ENCODE data around the gene TCERG1.

TCERG1 gene

GRCh38 chr5:146510559-146511125 lies 63.5 kb downstream of the TCERG1 start:
- no peak for TF ChIP-seq CTCF (conservative IDR thresholded peaks at IDR 0.05; ENCODE audit: low read depth)
- ChIA-PET CTCF (interaction anchor here (1.0 kb wide), 1 partner anchor 23 kb away, joined by 3 read pairs; no protein-coding TSS in a partner anchor), POLR2A (ENCODE audit: low non-redundant PET) (no interaction called here)
- DNase-seq (ENCODE audit: low spot score), result no peak
- H3K27ac ChIP-seq, result no peak overlapping the region

GRCh38 chr5:146513462-146513861 lies 66.3 kb downstream of the TCERG1 start:
- POLR2A ChIA-PET (ENCODE audit: low non-redundant PET), result no interaction called here

GRCh38 chr5:146514575-146514974 lies 67.4 kb downstream of the TCERG1 start:
- no peak for TF ChIP-seq CTCF (conservative IDR thresholded peaks at IDR 0.05; ENCODE audit: low read depth)
- CTCF ChIA-PET, result no interaction called here
- no peak for DNase-seq (ENCODE audit: low spot score)
- no peak overlapping the region for H3K27ac ChIP-seq
- POLR2A ChIA-PET (ENCODE audit: low non-redundant PET), result interaction anchor here (0.6 kb wide), 1 partner anchor 1483 kb away, joined by 5 read pairs; no protein-coding TSS in a partner anchor

More at GRCh38 chr5:146513462-146513861, 66.3 kb downstream of the TCERG1 start:
- CTCF ChIA-PET, result interaction anchor here (0.6 to 0.7 kb wide), 3 partner anchors 177 to 454 kb away, joined by 3 to 4 read pairs (median 3); no protein-coding TSS in a partner anchor
- H3K27ac ChIP-seq, result no peak overlapping the region
- no peak for TF ChIP-seq CTCF (conservative IDR thresholded peaks at IDR 0.05; ENCODE audit: low read depth)
- DNase-seq (ENCODE audit: low spot score), result no peak

GRCh38 chr5:146515473-146516150 lies 68.5 kb downstream of the TCERG1 start:
- POLR2A ChIA-PET (ENCODE audit: low non-redundant PET), result interaction anchor here (0.6 kb wide), 1 partner anchor 1062 kb away, joined by 3 read pairs; no protein-coding TSS in a partner anchor
- CTCF ChIA-PET, result interaction anchor here (0.6 to 1.0 kb wide), 2 partner anchors 18 to 224 kb away, joined by 3 read pairs; no protein-coding TSS in a partner anchor
- no peak for TF ChIP-seq CTCF (conservative IDR thresholded peaks at IDR 0.05; ENCODE audit: low read depth)
- DNase-seq (ENCODE audit: low spot score), result no peak
- no peak overlapping the region for H3K27ac ChIP-seq

- no peak for DNase-seq (ENCODE audit: low spot score)
- POLR2A ChIA-PET (ENCODE audit: low non-redundant PET), result interaction anchor here (0.6 kb wide), 1 partner anchor 1061 kb away, joined by 3 read pairs; no protein-coding TSS in a partner anchor
- CTCF ChIA-PET, result interaction anchor here (0.6 to 1.0 kb wide), 3 partner anchors 17 to 1165 kb away, joined by 3 read pairs; no protein-coding TSS in a partner anchor
- TF ChIP-seq CTCF (conservative IDR thresholded peaks at IDR 0.05; ENCODE audit: low read depth), result no peak
- H3K27ac ChIP-seq, result no peak within 1 kb of the TSS
These were observed 69.0 kb downstream of the TCERG1 start, which contains the start of gene GPR151 for GRCh38 chr5:146516151-146516475. TSS of gene GPR151 (minus strand) at chr5:146516190. CDS start at chr5:146516113, 77 bp downstream.

GRCh38 chr5:146519554-146519953 lies 72.4 kb downstream of the TCERG1 start:
- ChIA-PET POLR2A (ENCODE audit: low non-redundant PET) (no interaction called here), CTCF (interaction anchor here (0.6 to 0.7 kb wide), 2 partner anchors 654 to 656 kb away, joined by 3 read pairs; no protein-coding TSS in a partner anchor)
- no peak for DNase-seq (ENCODE audit: low spot score)
- no peak for TF ChIP-seq CTCF (conservative IDR thresholded peaks at IDR 0.05; ENCODE audit: low read depth)
- no peak overlapping the region for H3K27ac ChIP-seq

Data from RWPE1 (cell line).